GM19351 (cell line): Measurements from ENCODE around the gene TUBB3.
"Not testable (repeated sequence)": the region's sequence is repeated elsewhere in the genome, so short reads cannot be mapped to it uniquely, and the experiment has no call there.

Source experiments
- ATAC-seq: cut with Tn5 transposase; IDR thresholded peaks from one replicate; pipeline ENCODE4 v1.9.1; 2021; ENCODE audit warnings: mild to moderate bottlenecking, moderate library complexity; ENCODE audit not compliant: unreplicated experiment

Gene TUBB3

DNA sequence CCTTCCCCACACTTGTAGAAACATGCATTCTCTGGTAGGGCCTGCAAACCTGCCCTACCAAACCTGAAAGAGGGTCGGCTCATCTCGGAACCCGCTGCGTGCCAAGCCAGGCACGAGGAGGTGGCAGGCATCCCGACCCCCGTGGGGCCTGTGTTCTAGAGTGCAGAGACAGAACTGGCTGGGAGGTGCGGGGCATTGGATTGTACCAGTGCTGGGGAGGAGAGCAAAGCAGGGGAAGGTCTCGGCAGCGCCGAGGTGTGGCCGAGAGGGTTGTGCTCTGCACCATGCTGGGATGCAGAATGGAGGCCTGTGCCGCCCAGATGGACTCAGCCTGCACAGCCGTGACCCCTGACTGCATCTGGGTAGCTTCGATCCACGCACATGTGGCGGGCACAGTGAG is 22.3 kb upstream of the TUBB3 start:
- no peak for ATAC-seq

DNA sequence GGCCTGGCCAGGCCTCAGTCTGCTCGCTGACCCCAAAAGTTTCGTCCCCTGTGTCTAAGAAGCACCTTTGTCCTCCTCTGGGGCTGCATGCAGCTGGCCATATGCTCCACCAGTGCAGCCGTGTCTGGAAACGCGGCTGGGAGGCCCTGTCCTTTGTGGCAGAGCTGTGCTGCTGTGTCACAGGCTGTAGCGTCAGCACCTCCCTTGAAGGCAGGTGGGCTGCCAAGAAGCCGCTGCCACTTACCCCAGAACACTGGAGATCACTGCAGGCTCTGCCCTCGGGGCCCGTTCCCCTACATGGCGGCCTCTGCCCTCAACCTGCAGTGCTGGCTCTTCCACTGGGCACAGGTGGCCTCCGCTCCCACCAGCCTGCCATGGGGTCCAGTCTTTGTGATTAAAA is 20.2 kb upstream of the TUBB3 start:
- ATAC-seq = no peak

GRCh38 chr16:89903908-89904515 is 19.1 kb upstream of the TUBB3 start:
- ATAC-seq = no peak

GRCh38 chr16:89904606-89905510 is 18.3 kb upstream of the TUBB3 start:
- ATAC-seq = no peak

- ATAC-seq = no peak
These were observed 17.5 kb upstream of the TUBB3 start for GRCh38 chr16:89905511-89906139.

- no peak for ATAC-seq
These were observed 16.8 kb upstream of the TUBB3 start for GRCh38 chr16:89906140-89907025.

GRCh38 chr16:89907055-89907814 is 15.9 kb upstream of the TUBB3 start:
- ATAC-seq = no peak

DNA sequence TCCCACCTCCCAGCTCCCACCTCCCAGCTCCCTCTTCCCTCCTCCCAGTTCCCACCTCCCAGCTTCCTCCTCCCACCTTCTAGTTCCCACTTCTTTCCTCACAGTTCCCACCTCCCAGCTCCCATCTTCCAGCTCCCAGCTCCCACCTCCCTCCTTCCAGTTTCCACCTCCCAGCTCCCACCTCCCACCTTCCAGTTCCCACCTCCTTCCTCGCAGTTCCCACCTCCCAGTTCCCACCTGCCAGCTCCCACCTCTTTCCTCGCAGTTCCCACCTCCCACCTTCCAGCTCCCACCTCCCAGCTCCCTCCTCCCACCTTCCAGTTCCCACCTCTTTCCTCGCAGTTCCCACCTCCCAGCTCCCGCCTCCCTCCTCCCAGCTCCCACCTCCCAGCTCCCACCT is 14.9 kb upstream of the TUBB3 start:
- ATAC-seq = no peak

- ATAC-seq = no peak
These were observed 13.1 kb upstream of the TUBB3 start for GRCh38 chr16:89909777-89910716.

DNA sequence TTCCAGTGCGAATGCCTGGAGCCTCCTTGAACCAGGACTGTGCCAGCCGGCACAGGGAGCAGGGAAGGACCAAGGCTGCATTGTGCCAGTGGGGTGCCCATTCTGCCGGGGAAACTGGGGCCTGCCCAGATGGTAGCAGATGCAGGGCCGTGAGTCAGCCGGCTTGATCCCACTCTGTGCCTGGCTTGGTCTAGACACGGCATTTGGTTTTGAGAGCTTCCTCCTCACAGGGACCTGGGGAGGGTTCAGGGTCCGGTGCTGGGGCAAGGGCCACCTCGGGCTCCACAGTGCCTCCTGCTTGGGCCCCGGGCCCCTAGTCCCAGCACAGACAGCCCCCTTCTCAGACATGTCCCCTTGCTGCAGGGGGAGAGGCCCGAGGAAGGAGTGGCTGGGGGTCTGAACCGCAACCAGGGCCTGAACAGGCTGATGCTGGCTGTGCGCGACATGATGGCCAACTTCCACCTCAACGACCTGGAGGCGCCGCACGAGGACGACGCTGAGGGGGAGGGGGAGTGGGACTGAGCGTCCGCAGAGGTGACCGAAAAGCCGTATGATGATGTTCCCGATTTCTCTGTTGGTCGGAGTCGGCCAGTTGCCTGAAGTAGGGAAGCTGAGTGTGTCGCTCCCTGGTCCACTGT is 12.3 kb upstream of the TUBB3 start:
- ATAC-seq = no peak

- no peak for ATAC-seq
These were observed 11.8 kb upstream of the TUBB3 start for GRCh38 chr16:89911375-89911774.

DNA sequence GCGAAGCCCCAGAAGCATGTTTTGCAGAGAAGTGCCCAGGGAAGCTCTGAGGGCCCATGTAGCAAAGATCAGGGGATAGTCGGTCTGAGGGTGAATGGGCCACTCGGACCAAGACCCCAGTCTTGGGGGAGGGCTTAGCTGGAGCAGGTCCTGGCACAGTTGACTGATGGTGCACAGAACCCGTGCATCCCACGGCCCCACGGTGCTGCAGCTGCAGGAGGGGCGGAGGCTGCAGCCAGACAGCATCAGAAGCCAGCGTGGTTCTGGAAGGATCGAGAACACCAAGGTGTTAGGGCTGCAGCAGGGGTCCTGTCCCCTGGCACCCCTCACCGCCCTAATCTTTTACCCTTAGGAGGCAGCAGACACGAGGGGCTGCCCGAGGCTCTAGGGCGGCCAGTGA is 11.0 kb upstream of the TUBB3 start:
- ATAC-seq = no peak

DNA sequence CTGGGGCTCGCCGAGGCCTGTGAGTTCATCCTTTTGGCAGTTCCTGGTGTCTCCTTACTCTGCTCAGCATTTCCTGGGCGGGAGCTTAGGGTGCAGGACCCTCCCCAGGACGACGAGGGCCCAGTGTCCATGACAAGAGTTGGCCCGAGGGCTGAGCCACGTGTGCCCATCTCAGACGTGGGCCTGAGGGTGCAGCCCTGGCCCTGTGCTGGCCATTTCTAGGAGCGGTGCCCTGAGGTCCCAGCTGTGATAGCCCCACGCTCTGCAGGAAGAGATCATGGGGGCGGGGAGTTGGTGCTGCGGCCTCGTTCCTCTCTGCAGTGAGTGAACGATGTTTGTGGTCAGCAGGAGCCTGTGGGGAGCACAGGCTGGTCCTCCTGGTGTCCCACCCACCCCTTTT is 10.5 kb upstream of the TUBB3 start:
- ATAC-seq = no peak

- ATAC-seq = no peak
These were observed 9.4 kb upstream of the TUBB3 start for GRCh38 chr16:89913408-89914387.

DNA sequence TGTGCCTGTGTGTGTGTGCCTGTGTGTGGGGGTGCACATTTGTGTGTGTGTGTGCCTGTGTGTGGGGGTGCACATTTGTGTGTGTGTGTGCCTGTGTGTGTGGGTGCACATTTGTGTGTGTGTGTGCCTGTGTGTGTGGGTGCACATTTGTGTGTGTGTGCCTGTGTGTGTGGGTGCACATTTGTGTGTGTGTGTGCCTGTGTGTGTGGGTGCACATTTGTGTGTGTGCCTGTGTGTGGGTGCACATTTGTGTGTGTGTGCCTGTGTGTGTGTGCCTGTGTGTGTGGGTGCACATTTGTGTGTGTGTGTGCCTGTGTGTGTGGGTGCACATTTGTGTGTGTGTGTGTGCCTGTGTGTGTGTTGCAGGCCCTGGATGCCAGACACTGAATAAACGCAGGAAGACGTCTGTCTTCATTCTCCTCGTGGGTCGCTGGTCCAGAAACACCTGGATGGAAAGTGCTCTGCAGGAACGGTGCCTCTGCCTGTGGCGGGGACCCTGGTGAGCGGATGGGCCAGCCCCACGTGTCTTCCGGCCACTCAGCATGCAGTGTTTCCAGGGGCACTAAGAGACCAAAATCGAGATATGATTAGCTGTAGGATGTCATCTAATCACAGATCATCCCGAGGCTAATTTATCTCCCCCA is 8.4 kb upstream of the TUBB3 start:
- not testable (repeated sequence) for ATAC-seq

DNA sequence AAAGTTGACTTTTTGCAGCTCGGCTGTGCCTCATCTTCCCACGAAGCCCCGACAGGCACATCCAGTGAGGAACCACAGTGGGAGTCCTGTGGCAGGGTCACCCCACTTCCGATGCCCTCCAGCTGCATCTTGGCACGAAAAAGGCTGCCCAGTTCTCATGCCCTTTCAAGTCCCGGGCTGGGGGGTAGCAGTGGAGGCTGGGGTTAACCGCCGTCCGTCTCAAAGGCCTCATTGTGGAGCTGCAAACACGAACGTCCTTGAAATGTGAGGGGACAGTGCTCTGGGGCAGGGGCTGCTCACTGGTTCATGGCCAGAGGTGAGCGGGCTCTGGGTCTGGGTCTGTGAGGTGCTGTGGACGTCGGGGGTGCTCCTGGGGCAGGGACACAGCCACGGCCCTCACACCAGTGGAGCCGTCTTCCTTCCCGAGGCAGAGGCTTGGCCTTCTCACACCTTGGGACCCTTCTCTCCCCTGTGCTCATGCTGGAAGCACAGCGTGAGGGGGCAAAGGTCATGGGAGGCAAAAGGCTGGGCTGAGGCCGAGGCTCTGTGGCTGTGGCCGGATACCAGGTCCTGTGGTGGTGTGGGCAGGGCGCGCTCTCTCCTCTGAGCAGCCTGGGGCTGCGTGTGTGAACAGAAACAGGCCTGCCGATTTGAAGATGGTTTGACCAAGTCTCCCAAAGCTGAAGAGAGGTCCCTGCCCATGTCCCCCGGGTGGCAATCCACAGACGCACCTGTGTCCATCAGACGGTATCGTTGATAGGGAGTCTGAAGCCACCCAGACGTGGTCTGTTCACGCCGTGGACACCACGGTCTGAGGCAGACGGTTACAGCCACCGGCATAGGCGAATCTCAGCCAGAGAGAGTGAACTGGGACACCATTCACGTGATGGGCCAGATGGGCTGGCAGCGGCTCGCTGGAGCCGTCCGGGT is 7.6 kb upstream of the TUBB3 start:
- no peak for ATAC-seq
